Measurements from ENCODE around the gene BMP7.
"Not testable (repeated sequence)": the region's sequence is repeated elsewhere in the genome, so short reads cannot be mapped to it uniquely, and the experiment has no call there.

BMP7 gene

GRCh38 chr20:57287007-57287880, 20.8 kb upstream of the BMP7 start:
- DNase-seq = no peak

- no peak for DNase-seq
Observed at GRCh38 chr20:57283860-57284259, 17.4 kb upstream of the BMP7 start.

- DNase-seq = no peak
Observed at GRCh38 chr20:57282670-57283361, 16.4 kb upstream of the BMP7 start.

DNA sequence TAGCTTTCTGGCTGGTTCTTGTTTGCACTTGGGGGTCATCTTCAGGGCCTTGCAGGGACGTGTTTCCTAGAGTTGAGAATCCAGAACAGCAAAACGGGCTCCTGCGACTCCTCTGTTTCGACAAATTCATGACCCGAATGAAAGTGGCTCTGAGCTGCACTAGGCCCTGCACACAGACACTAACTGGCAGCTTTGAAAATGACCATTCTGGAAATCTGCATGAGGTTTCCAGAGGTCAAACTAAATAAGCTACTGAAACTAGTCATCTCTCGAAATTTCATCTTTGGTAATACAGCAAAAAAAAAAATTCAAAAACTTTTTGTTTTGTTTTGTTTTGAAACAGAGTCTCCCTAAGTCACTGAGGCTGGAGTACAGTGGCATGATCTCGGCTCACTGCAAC, 15.5 kb upstream of the BMP7 start:
- DNase-seq = no peak

DNA sequence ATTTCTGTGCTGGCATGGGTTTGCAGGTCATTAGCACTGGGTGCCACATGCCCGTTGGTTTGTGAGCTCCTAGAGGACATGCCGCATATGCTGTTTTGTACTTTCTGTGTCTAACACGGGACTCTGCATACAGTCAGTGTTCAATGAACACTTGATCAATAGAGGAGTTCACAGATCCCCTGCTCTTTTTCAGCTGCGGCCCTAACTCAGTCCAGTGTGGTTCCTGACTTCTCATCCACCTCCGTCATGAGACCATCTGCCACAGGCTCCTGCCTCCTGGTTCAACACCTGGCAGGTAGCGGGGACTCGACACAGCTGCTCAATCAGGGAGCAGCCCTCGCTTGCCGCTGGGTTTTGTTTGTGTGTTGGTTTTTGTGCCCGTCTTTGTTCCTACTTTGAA, 13.8 kb upstream of the BMP7 start:
- DNase-seq = no peak

GRCh38 chr20:57279548-57279947, 13.1 kb upstream of the BMP7 start:
- not testable (repeated sequence) for DNase-seq

GRCh38 chr20:57278457-57278856, 12.0 kb upstream of the BMP7 start:
- no peak for DNase-seq

- no peak for DNase-seq
Observed at GRCh38 chr20:57277398-57278105, 11.1 kb upstream of the BMP7 start.

DNA sequence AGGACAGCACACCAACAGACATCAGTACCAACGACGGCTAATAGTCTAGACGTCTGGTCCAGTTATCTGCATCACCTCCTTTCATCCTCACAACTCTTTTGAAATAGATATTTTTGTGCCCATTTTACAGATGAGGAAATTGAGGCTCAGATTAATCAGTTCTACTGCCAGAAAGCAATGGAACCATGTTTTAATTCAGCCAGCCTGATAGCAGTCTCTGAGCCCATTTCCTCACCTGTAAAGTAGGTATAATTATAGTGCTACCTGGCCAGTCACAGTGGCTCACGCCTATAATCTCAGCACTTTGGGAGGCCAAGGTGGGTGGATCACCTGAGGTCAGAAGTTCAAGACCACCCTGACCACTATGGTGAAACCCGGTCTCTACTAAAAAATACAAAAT, 9.8 kb upstream of the BMP7 start:
- DNase-seq = no peak

DNA sequence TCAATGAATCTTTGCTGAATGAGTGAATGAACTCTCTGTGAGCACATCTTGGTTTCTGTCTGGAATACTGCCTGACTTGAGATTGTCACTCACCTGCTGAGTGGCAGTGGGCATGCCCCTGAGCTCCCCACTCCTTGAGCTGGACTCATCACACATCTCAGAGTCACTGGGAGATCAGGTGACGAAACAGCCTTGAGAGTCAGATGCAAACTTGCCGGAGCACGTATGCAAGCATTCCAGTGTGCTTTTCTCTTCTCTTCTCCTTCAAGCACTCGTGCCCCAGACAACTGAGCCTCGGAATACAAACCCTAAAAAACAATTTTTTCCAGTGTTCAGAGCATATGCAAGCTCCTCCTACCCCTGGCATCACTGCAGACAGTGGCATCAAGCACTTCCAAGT, 9.4 kb upstream of the BMP7 start:
- DNase-seq = no peak

- no peak for DNase-seq
Observed at GRCh38 chr20:57275334-57275733, 8.9 kb upstream of the BMP7 start.

DNA sequence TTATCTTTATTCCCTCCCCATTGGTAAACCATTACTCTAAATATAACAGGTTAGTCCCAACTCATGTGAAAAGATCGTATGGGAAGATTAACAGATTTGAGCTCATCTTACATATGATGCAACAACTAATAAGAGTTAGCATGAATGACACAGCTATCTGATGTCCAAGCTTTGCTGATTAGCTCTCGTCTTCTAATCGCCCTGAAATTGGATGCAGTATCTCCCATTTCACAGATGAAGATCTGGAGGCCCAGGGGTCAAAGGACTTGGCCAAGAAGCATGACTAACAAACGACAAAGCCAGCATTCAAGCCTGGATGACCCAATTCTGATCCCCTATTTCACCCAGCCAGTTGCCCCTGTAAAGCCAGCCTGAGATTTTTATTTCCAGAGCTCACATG, 8.4 kb upstream of the BMP7 start:
- no peak for DNase-seq

DNA sequence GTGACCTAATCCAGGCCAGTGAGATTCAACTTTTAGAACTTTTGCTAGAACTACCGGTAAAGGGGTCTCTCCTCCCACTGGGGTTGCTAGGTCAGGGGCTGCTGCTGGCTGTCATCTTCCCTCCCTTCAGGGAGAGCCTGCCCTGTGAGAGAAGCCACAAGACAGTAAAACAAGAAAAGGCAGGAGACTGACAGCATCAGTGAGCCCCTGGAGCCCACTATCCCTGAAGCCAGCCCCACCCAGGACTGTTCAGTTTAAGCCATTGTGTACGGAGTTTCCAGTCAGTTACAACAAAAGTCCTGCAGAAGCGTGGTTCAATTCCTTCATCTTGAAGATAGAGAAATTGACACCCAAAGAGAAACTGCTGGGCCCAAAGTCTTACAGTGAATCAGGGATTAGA, 7.9 kb upstream of the BMP7 start:
- DNase-seq = no peak

GRCh38 chr20:57272883-57273535, 6.6 kb upstream of the BMP7 start:
- no peak for DNase-seq

GRCh38 chr20:57270204-57270984, 4.0 kb upstream of the BMP7 start:
- DNase-seq = no peak

DNA sequence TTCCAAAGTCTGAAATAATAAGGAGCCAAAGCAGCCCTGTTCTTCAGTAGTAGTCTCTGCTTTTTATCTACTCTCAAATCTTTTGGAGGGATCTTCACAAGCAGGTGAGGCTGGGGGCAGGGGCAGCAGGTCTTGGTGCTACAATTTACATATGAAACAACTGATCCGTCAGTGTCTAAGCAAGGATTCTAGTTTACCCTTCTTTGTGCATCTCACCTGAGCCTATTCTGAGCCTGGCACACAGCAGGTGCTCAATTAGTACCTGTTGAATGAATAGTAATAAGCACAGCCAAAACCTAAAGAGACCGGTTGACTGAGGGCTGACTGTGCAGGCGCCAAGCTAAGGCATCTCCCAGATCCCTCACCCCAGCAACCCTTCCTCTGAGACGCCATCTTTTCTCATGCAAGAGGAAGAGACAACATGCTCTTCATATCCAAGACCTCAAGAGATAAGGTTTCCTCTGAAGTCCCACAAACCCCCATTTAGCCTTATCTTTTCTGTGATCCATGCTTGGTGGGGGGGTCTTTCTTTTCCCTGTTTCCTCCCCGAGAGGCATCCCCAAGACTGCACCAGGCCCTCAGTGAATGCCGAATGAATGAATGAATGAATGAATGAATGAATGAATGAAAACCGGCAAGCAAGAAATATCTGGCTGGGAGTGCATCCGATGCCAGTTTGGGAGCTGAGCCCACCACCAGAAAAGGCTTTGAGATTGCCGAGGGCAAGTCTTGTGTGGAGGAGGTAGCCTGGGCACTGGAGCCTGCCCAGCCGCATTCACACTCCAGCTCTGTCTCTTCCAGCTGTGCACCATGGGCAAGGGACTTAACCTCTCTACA, 2.9 kb upstream of the BMP7 start:
- no peak for DNase-seq

DNA sequence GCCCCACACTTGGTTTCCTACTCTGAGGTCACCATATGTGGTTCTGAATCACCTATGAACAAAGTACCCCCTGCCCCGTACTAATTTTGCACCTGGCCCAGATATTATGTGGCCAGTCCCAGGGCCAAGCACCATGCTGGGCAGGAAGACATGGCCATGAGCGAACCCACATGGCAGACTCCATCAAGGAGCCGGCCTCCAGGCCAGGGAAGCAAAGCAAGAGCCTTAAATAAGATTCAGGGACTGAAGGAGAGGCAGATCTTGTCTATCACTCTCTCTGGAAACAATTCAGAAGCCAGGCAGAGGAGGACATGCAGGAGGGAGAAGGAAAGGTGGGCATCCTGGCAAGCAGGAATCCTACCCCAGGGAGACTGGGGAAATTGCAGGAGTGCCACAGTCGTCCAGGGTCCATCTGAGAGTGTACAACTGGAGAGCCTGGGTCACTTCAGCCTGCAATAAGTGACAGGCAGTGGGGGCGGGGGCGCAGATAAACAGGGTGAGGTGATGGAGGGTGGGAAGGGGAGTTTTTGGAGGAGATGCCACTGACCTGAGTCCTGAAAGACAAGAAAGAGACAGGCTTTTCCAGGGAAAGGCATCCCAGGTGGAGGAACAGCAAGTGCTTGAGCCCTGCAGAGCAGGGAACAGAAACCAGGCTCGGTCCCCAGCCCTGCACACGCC, 2.1 kb upstream of the BMP7 start:
- no peak for DNase-seq

DNA sequence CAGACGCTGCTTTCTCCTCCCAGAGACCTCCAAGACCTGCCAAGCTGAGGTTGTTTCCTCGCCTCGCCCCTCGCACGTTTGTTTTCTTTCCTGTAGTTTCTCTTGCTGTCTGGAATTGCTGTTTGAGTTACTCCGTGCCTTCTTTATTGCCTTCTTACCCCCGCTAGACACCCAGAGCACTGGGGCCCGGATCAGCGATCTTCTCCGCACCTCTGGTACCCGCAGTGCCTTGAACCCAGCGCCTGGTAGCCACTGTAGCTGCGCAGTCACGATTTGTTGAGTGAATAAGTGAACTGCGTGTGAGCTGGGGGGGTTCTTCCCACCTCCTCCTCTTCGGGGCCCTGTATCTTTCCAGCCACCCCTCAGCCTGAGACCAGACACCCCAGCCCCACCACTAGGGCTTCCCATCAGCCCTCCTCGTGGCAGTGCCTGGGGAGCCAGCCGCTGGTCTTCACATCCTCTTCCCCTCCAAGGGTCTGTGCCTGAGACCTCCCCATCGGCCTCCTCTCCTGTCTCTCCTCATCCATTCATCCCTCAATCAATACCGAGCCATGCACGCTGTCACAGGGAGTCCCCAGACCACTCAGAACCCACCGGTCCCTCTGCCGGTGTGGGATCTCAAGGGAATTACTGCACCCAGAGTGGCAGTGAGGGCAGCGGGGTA, 849 bp upstream of the BMP7 start:
- no peak for DNase-seq

DNA sequence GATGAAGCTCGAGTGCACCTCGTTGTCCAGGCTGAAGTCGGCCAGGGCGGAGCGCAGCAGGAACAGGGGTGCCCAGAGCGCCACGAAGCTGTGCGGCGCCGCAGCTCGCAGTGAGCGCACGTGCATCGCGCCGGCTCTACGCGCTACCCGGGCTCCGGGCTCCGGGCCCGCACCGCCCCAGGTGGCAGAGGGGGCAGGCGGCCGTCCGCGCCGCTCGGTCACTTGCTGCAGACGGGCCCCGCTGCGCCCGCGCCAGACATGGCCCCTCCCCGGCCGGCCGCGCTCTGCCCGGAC, 497 bp downstream of the BMP7 start:
- no peak for DNase-seq

DNA sequence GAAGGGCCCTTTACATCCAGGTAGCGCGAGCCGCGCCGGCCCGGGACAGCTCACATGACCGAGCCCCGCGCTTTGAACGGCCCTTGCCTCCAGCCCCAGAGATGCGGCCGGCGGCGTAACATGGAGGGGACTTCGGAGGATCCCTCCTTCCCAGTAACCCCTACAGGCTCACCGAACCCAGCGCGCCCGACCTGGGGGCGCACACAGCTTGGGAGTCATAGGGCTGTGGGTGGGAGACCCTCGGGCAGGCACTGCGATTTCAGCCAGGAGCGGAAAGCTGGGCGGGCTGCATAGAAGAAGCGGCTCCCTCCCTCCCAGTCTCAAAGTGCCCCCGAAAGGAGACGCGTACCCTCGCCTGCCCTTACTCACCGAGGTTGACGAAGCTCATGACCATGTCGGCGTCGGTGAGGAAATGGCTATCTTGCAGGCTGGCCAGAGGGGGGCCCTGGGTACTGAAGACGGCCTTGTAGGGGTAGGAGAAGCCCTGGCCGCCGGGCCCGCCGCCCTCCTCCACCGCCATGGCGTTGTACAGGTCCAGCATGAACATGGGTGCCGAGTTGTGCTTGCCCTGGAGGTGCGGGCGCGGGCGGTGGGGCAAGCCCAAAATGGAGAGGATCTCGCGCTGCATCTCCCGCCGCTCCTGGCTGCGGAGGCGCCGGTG, 975 bp downstream of the BMP7 start:
- DNase-seq = no peak

All from activated CD4-positive, alpha-beta T cell treated with anti-CD3 and anti-CD28 coated beads for 1 hour (primary cell).